H1 (cell line): ENCODE data around the gene PRR36. TPM values are rescaled to one million over a fixed set of nuclear protein-coding genes. Genes with fewer than 3 reads are reported as not detected.

Source experiments
- CBX5 ChIP-seq: fragments of 300-800, 300-1000 bp; sonication (generic); IDR thresholded peaks from 2 replicates; pipeline ENCODE4 v1.7.1; 2016; ENCODE audit warnings: antibody characterized with exemption, low read length, low read depth
- CEBPB ChIP-seq: IDR thresholded peaks from 2 replicates; pipeline ENCODE4 v1.6.1; 2012; ENCODE audit warnings: low read depth, low read length
- CHD7 ChIP-seq: fragments of 300-600 bp; sonication (generic); IDR thresholded peaks from 2 replicates; pipeline ENCODE4 v1.7.1; 2012; ENCODE audit warnings: low read length, moderate library complexity, mild to moderate bottlenecking, inconsistent platforms; ENCODE audit not compliant: insufficient replicate concordance
- JUN ChIP-seq: IDR thresholded peaks from 2 replicates; pipeline ENCODE4 v1.6.1; 2011; ENCODE audit warnings: low read depth, mild to moderate bottlenecking, improper control_type of control experiment, low read length
- KDM1A ChIP-seq: fragments of 200-600, 300-600 bp; sonication (generic); IDR thresholded peaks from 2 replicates; pipeline ENCODE4 v1.7.1; 2016; ENCODE audit warnings: mild to moderate bottlenecking, low read length, borderline replicate concordance
- MAFK ChIP-seq: IDR thresholded peaks from 2 replicates; pipeline ENCODE4 v1.6.1; 2012; ENCODE audit warnings: low read depth, mild to moderate bottlenecking, improper control_type of control experiment, low read length
- polyA plus RNA-seq, 7 experiments: library from polyadenylated mRNA; depleted of rRNA in 3 of 7; stranded (reverse) in 5 of 7; unstranded in 2 of 7; fragments of >200 nt in 5 of 7; fragments of 200-250 nt in 2 of 7; gene quantifications; 1 replicate in 5 of 7; 2 replicates in 1 of 7; 4 replicates in 1 of 7; pipeline versions ENCODE4 v1.2.1 to v1.2.3, GENCODE V29; 2011 to 2013; ENCODE audit warnings: missing spikeins in 2 of 7, mixed read lengths in 2 of 7
- total RNA-seq: library from RNA; stranded (reverse); fragmentation: NEBNext Ultra II Directional; extraction: Animal tissue kit (Norgen Biotek cat#: 25700); gene quantifications from 2 replicates; pipeline ENCODE4 v1.2.1, GENCODE V29; 2021
- TF ChIP-seq, protein P1 (sequence below), 3 experiments: IDR thresholded peaks; 1 replicate in 2 of 3; 2 replicates in 1 of 3; pipeline versions ENCODE4 v1.5.1 to v1.6.1; 2011; ENCODE audit warnings: low read length in 3 of 3, mild to moderate bottlenecking in 3 of 3, inconsistent platforms in 2 of 3, low read depth in 1 of 3, moderate library complexity in 1 of 3; ENCODE audit not compliant: insufficient read depth in 1 of 3; ENCODE audit errors: control extremely low read depth in 1 of 3

Gene PRR36
- total and polyA plus RNA-seq, 2 of the 8 experiments (the other 6 are each of a cell fraction or from before 2014, with no cell fraction given): 1.6 to 23.9 TPM

DNA sequence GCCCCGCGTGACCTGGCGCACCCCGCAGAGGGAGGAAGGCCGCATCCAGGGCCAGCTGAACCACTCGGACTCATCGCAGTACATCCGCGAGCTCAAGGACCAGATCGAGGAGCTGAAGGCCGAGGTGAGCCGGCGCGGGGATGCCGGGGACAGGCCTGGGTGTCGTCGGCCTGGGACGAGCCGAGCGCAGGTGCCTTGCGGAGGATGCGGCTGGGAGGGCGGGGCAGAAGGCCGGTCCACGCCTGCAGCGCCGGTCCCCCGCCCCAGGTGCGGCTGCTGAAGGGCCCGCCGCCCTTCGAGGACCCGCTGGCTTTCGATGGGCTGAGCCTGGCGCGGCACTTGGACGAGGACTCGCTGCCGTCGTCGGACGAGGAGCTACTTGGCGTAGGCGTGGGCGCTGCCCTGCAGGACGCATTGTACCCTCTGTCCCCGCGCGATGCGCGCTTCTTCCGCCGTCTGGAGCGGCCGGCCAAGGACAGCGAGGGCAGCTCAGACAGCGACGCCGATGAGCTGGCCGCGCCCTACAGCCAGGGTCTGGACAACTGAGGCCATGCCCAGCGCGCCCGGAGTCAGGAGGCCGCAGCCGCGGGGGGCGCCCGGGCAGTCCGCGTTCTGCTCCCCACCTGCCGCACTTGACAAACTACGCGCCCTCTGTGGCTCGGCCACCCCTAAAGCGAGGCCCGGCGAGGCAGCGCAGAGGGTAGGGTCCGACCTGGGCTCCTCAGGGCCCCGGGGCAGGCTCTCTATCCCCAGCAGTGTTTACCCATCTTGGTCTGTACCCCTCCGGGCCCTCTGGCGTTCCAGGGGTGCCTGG is 10.8 kb downstream of the PRR36 start (continued):
- no peak for TF ChIP-seq KDM1A
- TF ChIP-seq, protein P1, sequence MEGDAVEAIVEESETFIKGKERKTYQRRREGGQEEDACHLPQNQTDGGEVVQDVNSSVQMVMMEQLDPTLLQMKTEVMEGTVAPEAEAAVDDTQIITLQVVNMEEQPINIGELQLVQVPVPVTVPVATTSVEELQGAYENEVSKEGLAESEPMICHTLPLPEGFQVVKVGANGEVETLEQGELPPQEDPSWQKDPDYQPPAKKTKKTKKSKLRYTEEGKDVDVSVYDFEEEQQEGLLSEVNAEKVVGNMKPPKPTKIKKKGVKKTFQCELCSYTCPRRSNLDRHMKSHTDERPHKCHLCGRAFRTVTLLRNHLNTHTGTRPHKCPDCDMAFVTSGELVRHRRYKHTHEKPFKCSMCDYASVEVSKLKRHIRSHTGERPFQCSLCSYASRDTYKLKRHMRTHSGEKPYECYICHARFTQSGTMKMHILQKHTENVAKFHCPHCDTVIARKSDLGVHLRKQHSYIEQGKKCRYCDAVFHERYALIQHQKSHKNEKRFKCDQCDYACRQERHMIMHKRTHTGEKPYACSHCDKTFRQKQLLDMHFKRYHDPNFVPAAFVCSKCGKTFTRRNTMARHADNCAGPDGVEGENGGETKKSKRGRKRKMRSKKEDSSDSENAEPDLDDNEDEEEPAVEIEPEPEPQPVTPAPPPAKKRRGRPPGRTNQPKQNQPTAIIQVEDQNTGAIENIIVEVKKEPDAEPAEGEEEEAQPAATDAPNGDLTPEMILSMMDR (IDR thresholded peaks at IDR 0.05; ENCODE audit: control extremely low read depth in 1 of 3, insufficient read depth in 1 of 3, low read depth in 1 of 3, low read length in 3 of 3): no peak
- no peak for TF ChIP-seq CBX5
- no peak for TF ChIP-seq JUN
- no peak for TF ChIP-seq CHD7
- no peak for TF ChIP-seq MAFK
- no peak for TF ChIP-seq CEBPB
